Measurements from ENCODE around the gene USP11.
A peak's percentile ranks its signal among the peaks of the same experiment; 100 is the strongest.

USP11 gene

GRCh38 chrX:47194194-47194787 lies 38.5 kb upstream of the USP11 start:
- peak overlapping the region; percentile 93 to 100 (median 97) for H3K27ac Mint-ChIP-seq
- H3K9me3 Mint-ChIP-seq: no peaks in the 10 kb centered on the region
- no peaks in the 10 kb centered on the region for H3K27me3 Mint-ChIP-seq (ENCODE audit: low read depth)
- H3K36me3 Mint-ChIP-seq (ENCODE audit: low read depth): peaks cover 40% of the 10 kb centered on the region
- TF ChIP-seq CTCF (IDR thresholded peaks at IDR 0.05; ENCODE audit: unreplicated experiment in 3 of 3): no peak
- peak overlapping the region; percentile 98 to 99 (median 99) for H3K4me3 Mint-ChIP-seq
- H3K4me1 Mint-ChIP-seq: peaks cover 54% of the 10 kb centered on the region

GRCh38 chrX:47196098-47196497 lies 36.7 kb upstream of the USP11 start:
- H3K27ac Mint-ChIP-seq: peak overlapping the region; percentile 82 to 93 (median 86)
- H3K4me1 Mint-ChIP-seq: peaks cover 61% of the 10 kb centered on the region
- no peak for TF ChIP-seq CTCF (IDR thresholded peaks at IDR 0.05; ENCODE audit: unreplicated experiment in 3 of 3)
- H3K9me3 Mint-ChIP-seq: no peaks in the 10 kb centered on the region
- peaks cover 55% of the 10 kb centered on the region for H3K36me3 Mint-ChIP-seq (ENCODE audit: low read depth)
- H3K4me3 Mint-ChIP-seq: peak overlapping the region; percentile 98 to 99 (median 99)
- H3K27me3 Mint-ChIP-seq (ENCODE audit: low read depth): no peaks in the 10 kb centered on the region

GRCh38 chrX:47197526-47197925 lies 35.3 kb upstream of the USP11 start:
- Mint-ChIP-seq H3K27me3 (ENCODE audit: low read depth) (no peaks in the 10 kb centered on the region), H3K36me3 (ENCODE audit: low read depth) (peaks cover 70% of the 10 kb centered on the region), H3K27ac (peak overlapping the region in 2 of 3 experiments; percentile 82 to 93), H3K9me3 (no peaks in the 10 kb centered on the region), H3K4me1 (peaks cover 61% of the 10 kb centered on the region), H3K4me3 (peak overlapping the region; percentile 98 to 99 (median 99))
- no peak for TF ChIP-seq CTCF (IDR thresholded peaks at IDR 0.05; ENCODE audit: unreplicated experiment in 3 of 3)

- peak overlapping the region; percentile 98 to 99 (median 99) for H3K4me3 Mint-ChIP-seq
- H3K4me1 Mint-ChIP-seq: peaks cover 61% of the 10 kb centered on the region
- peak overlapping the region in 1 of 3 experiments; percentile 93 for H3K27ac Mint-ChIP-seq
- peaks cover 76% of the 10 kb centered on the region for H3K36me3 Mint-ChIP-seq (ENCODE audit: low read depth)
- no peaks in the 10 kb centered on the region for H3K9me3 Mint-ChIP-seq
- no peak for TF ChIP-seq CTCF (IDR thresholded peaks at IDR 0.05; ENCODE audit: unreplicated experiment in 3 of 3)
- H3K27me3 Mint-ChIP-seq (ENCODE audit: low read depth): no peaks in the 10 kb centered on the region
These were observed 34.7 kb upstream of the USP11 start for GRCh38 chrX:47198026-47198686.

GRCh38 chrX:47198687-47199080 lies 34.1 kb upstream of the USP11 start:
- Mint-ChIP-seq H3K36me3 (ENCODE audit: low read depth) (peaks cover 80% of the 10 kb centered on the region), H3K4me3 (peak overlapping the region; percentile 29 to 99 (median 98)), H3K4me1 (peaks cover 56% of the 10 kb centered on the region), H3K27me3 (ENCODE audit: low read depth) (no peaks in the 10 kb centered on the region), H3K27ac (peak overlapping the region in 2 of 3 experiments; percentile 59 to 93), H3K9me3 (no peaks in the 10 kb centered on the region)
- TF ChIP-seq CTCF (IDR thresholded peaks at IDR 0.05; ENCODE audit: unreplicated experiment in 3 of 3): no peak
